Measurements from ENCODE around the gene SMPD1.

DNA sequence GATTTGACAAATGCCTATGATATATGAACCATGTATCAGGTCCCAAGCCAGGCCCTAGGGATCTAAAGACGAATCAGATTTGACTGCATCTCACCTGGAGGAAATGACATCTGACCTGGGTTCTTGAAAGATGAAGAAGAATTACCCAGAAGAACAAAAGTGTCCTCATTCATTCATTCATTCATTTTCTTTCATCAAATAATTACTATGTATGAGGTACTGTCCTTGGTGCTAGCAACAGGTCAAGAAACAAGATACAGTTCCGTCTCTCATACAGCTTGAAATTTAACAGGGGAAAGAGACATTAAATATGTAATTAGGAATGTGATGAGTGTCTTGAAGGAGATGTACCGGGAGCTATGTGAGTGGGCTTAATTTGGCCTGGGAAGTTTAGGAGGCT is 30.4 kb downstream of the SMPD1 start:
- TF ChIP-seq, protein P1, sequence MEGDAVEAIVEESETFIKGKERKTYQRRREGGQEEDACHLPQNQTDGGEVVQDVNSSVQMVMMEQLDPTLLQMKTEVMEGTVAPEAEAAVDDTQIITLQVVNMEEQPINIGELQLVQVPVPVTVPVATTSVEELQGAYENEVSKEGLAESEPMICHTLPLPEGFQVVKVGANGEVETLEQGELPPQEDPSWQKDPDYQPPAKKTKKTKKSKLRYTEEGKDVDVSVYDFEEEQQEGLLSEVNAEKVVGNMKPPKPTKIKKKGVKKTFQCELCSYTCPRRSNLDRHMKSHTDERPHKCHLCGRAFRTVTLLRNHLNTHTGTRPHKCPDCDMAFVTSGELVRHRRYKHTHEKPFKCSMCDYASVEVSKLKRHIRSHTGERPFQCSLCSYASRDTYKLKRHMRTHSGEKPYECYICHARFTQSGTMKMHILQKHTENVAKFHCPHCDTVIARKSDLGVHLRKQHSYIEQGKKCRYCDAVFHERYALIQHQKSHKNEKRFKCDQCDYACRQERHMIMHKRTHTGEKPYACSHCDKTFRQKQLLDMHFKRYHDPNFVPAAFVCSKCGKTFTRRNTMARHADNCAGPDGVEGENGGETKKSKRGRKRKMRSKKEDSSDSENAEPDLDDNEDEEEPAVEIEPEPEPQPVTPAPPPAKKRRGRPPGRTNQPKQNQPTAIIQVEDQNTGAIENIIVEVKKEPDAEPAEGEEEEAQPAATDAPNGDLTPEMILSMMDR (IDR thresholded peaks at IDR 0.05; ENCODE audit: insufficient read depth, low read depth, low read length), result no peak
- TF ChIP-seq EZH2 (IDR thresholded peaks at IDR 0.05; ENCODE audit: insufficient read depth, low read length), result no peak
